ENCODE results near the gene MAPK12.

The MAPK12 gene

DNA sequence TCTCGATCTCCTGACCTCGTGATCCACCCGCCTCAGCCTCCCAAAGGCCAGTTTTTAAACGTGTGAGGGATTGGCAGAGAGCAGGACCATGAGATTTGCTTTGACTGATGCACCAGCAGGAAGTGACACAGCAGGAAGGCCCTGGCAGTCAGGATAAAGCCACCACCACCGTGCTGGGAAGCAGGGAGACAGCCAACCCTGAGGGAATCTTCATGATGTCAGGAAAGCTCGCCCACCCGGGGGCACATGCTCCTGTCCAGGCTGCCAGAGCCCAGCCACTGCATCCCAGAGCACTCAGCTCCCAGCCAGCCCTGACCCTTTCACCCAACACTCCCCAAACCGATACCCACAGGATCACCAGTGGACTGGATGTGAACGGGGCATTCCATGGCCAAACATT, 22.7 kb downstream of the MAPK12 start:
- TF ChIP-seq, protein P1, sequence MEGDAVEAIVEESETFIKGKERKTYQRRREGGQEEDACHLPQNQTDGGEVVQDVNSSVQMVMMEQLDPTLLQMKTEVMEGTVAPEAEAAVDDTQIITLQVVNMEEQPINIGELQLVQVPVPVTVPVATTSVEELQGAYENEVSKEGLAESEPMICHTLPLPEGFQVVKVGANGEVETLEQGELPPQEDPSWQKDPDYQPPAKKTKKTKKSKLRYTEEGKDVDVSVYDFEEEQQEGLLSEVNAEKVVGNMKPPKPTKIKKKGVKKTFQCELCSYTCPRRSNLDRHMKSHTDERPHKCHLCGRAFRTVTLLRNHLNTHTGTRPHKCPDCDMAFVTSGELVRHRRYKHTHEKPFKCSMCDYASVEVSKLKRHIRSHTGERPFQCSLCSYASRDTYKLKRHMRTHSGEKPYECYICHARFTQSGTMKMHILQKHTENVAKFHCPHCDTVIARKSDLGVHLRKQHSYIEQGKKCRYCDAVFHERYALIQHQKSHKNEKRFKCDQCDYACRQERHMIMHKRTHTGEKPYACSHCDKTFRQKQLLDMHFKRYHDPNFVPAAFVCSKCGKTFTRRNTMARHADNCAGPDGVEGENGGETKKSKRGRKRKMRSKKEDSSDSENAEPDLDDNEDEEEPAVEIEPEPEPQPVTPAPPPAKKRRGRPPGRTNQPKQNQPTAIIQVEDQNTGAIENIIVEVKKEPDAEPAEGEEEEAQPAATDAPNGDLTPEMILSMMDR (IDR thresholded peaks at IDR 0.05; ENCODE audit: extremely low read depth, missing control alignments) = no peak
- no peak for DNase-seq (ENCODE audit: low spot score)

DNA sequence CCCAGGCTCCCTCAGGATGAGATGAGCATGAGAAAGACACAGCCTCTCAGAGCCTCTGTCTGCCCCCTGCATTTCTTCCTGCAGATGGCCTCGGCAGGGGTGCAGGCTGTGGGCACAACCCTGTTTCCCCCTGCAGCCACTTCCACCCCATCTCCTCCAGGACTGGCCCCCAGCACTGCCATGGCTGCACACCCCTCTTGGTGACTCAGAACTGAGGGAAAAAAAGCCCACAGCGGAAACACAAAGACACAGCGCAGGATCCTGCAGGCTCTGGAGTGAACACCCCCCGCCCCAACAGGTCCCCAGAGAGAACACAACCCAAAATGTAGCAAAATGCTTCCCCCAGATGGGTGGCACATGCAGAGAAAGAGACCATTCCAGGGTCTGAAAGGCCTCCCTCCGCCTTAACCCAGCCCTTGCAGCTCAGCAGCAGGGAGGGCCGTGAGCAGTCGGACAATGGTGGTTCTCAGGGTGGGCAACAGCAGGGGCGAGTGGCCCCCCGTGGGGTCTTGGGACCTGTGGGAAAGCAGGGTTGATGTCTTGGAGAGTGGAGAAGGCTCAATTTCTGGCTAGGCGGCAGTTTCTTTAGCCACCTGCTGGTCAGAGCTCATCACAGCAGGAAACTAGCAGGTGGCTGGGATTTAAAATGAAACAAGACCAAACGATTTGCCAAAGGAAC, 24.6 kb downstream of the MAPK12 start:
- TF ChIP-seq, protein P1 (IDR thresholded peaks at IDR 0.05; ENCODE audit: extremely low read depth, missing control alignments) = peak; percentile 29
- no peak for DNase-seq (ENCODE audit: low spot score)

DNA sequence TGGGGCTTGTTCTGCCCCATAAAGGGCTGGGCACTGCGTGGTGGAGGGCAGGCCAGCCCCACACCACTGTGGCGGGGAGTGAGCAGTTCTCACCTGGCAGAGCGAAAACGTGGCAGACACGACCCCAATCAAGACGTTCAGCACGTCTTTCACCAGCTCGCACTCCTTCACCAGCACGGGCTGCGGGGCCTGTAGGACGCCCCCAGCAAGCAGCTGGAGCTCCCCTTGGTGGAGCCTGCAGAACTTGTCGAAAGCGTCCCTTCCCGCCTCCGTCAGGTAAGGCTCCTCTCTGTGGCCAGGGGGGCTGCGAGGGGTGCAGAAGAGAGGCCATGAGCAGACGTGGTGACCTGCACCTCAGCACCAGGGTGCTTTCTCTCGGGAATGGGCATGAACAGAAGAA, 28.3 kb downstream of the MAPK12 start:
- TF ChIP-seq, protein P1 (IDR thresholded peaks at IDR 0.05; ENCODE audit: extremely low read depth, missing control alignments) = no peak
- DNase-seq (ENCODE audit: low spot score) = no peak

DNA sequence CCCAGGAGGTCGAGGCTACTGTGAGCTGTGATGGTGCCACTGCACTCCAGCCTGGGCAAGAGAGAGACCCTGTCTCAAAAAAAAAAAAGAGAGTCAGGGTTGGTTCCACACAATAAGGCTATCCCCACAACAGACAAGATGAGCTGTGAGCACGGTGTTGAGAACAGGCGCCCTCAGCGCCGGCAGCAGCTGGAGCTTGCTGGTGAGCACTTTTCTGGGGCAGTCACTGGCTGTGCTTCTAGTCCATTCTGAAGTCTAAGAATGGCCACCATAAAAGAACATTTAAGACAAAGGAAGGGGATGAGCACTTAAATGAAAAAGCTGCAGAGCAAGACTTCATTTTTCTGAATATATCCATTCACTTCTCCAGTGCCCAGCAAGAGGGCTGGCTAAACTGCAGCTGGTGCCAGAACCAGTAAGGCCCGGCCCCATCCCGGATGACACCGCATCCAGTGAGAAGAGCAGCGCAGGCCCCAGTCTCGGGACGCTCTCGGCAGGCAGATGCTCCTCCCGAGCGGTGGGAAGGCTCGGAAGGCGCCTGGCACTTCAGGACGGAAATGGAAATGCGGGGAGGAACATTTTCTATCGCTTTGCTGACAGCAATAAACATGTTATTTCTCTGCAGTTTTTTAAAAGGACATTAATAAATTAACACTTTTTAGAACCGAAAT, 28.9 kb downstream of the MAPK12 start:
- no peak for DNase-seq (ENCODE audit: low spot score)
- TF ChIP-seq, protein P1 (IDR thresholded peaks at IDR 0.05; ENCODE audit: extremely low read depth, missing control alignments) = no peak

DNA sequence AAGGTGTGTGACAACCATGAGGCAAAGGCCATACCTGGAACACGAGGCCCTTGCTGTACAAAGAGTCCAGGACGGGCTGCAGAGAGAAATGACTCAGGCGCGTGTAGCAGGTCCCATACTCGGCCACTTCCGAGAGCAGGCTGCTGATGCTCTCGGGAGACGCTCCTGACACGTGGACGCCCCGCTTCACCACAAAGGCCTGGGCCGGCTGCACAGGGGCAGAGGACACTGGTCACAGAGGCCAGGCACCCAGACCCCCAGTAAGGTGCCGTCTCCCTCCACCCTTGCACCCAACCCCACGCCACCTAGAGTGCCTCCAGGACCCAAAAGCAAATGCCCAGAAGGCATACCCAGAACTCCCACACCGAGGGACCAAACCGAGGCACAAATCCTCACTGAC, 32.1 kb downstream of the MAPK12 start:
- DNase-seq (ENCODE audit: low spot score) = no peak
- TF ChIP-seq, protein P1 (IDR thresholded peaks at IDR 0.05; ENCODE audit: extremely low read depth, missing control alignments) = no peak

GRCh38 chr22:50228366-50228765, 33.1 kb downstream of the MAPK12 start:
- TF ChIP-seq, protein P1 (IDR thresholded peaks at IDR 0.05; ENCODE audit: extremely low read depth, missing control alignments) = no peak

GRCh38 chr22:50227579-50228215, 33.8 kb downstream of the MAPK12 start:
- TF ChIP-seq, protein P1 (IDR thresholded peaks at IDR 0.05; ENCODE audit: extremely low read depth, missing control alignments) = no peak
- no peak for DNase-seq (ENCODE audit: low spot score)

More at GRCh38 chr22:50228366-50228765, 33.1 kb downstream of the MAPK12 start:
- DNase-seq (ENCODE audit: low spot score) = no peak

Data from GM20000 (cell line).